HepG2 (cell line): ENCODE measurements around the gene PLXND1. TPM values are rescaled to one million over a fixed set of nuclear protein-coding genes. Genes with fewer than 3 reads are reported as not detected.

Source experiments
- ARNT ChIP-seq: fragments of 450-650 bp; IDR thresholded peaks from 2 replicates; pipeline ENCODE4 v1.6.1; 2017
- ELF4 ChIP-seq: sonication (generic); formaldehyde crosslinking; IDR thresholded peaks from 2 replicates; pipeline ENCODE4 v1.5.0; 2020; ENCODE audit warnings: missing genetic modification reagents, mild to moderate bottlenecking, moderate library complexity, borderline replicate concordance
- KAT2B ChIP-seq: fragments of 150-350 bp; IDR thresholded peaks from 2 replicates; pipeline ENCODE4 v1.6.1; 2014; ENCODE audit warnings: low read depth, low read length, borderline replicate concordance
- LCORL ChIP-seq, 2 experiments: fragments of 450-650 bp in 1 of 2; sonication (generic) in 1 of 2; formaldehyde crosslinking in 1 of 2; IDR thresholded peaks; 2 replicates each; pipeline versions ENCODE4 v1.5.0 to v1.6.1; 2017 to 2020; ENCODE audit warnings: antibody characterized with exemption in 1 of 2, missing genetic modification reagents in 1 of 2
- MAFF ChIP-seq: IDR thresholded peaks from 2 replicates; pipeline ENCODE4 v1.6.1; 2011; ENCODE audit warnings: low read depth, low read length, improper control_type of control experiment
- MBNL3 ChIP-seq: fragments of 250-450 bp; sonication (Bioruptor Pico); conservative IDR thresholded peaks from 2 replicates; pipeline ENCODE4 v1.8.0; 2022; ENCODE audit warnings: mild to moderate bottlenecking, inconsistent platforms
- NR3C1 ChIP-seq: sonication (generic); formaldehyde crosslinking; IDR thresholded peaks from 2 replicates; pipeline ENCODE4 v1.4.0; 2020; ENCODE audit warnings: missing genetic modification reagents
- PCBP1 ChIP-seq: fragments of 200-400 bp; formaldehyde crosslinking; IDR thresholded peaks from 2 replicates; pipeline ENCODE4 v1.6.1; 2017; ENCODE audit warnings: mild to moderate bottlenecking, low read depth, low read length, borderline replicate concordance
- SNAI1 ChIP-seq: sonication (generic); formaldehyde crosslinking; IDR thresholded peaks from 2 replicates; pipeline ENCODE4 v1.5.0; 2020; ENCODE audit warnings: mild to moderate bottlenecking, missing genetic modification reagents, borderline replicate concordance
- ZMYM2 ChIP-seq: sonication (generic); formaldehyde crosslinking; IDR thresholded peaks from 2 replicates; pipeline ENCODE4 v1.8.0; 2022; ENCODE audit warnings: mild to moderate bottlenecking, missing genetic modification reagents
- ZNF484 ChIP-seq: sonication (generic); formaldehyde crosslinking; IDR thresholded peaks from 2 replicates; pipeline ENCODE4 v1.5.1; 2020; ENCODE audit warnings: mild to moderate bottlenecking, low read depth, missing genetic modification reagents, borderline replicate concordance
- ZNF556 ChIP-seq: sonication (generic); formaldehyde crosslinking; IDR thresholded peaks from 2 replicates; pipeline ENCODE4 v1.4.0; 2020; ENCODE audit warnings: mild to moderate bottlenecking, missing genetic modification reagents, borderline replicate concordance
- ZNF572 ChIP-seq: sonication (generic); formaldehyde crosslinking; IDR thresholded peaks from 2 replicates; pipeline ENCODE4 v1.5.1; 2020; ENCODE audit warnings: mild to moderate bottlenecking, missing genetic modification reagents
- ZNF619 ChIP-seq: sonication (generic); formaldehyde crosslinking; IDR thresholded peaks from 2 replicates; pipeline ENCODE4 v1.4.0; 2020; ENCODE audit warnings: mild to moderate bottlenecking, missing genetic modification reagents
- polyA plus RNA-seq, 8 experiments: library from polyadenylated mRNA; depleted of rRNA in 3 of 8; stranded (reverse) in 7 of 8; unstranded in 1 of 8; fragments of >200 nt; fragmentation: Illumina TruSeq in 4 of 8; extraction: Trizol in 4 of 8; gene quantifications; 2 replicates each; pipeline versions ENCODE4 v1.2.1 to v1.2.3, GENCODE V29; 2011 to 2016; ENCODE audit warnings: low read depth in 4 of 8, missing spikeins in 1 of 8, mixed read lengths in 1 of 8; ENCODE audit not compliant: insufficient read depth in 1 of 8
- total RNA-seq, 5 experiments: library from RNA; depleted of rRNA; stranded (reverse); fragments of >200 nt; fragmentation: Illumina TruSeq; extraction: Trizol; gene quantifications; 2 replicates each; pipeline ENCODE4 v1.2.3, GENCODE V29; 2016; ENCODE audit warnings: low read depth in 1 of 5
- TF ChIP-seq, protein P1 (sequence below): IDR thresholded peaks from 2 replicates; pipeline ENCODE4 v1.6.1; 2012; ENCODE audit warnings: low read length, improper control_type of control experiment
- TF ChIP-seq, protein P2 (sequence below): fragments of 450-650 bp; IDR thresholded peaks from 2 replicates; pipeline ENCODE4 v1.6.1; 2017; ENCODE audit warnings: mild to moderate bottlenecking
- TF ChIP-seq, protein P3 (sequence below): sonication (generic); formaldehyde crosslinking; IDR thresholded peaks from 2 replicates; pipeline ENCODE4 v1.4.0; 2020; ENCODE audit warnings: missing genetic modification reagents, borderline replicate concordance

The PLXND1 gene
- total and polyA plus RNA-seq, 2 of the 13 experiments (the other 11 are each of a cell fraction or from before 2014, with no cell fraction given): 15.9 to 42.0 TPM

DNA sequence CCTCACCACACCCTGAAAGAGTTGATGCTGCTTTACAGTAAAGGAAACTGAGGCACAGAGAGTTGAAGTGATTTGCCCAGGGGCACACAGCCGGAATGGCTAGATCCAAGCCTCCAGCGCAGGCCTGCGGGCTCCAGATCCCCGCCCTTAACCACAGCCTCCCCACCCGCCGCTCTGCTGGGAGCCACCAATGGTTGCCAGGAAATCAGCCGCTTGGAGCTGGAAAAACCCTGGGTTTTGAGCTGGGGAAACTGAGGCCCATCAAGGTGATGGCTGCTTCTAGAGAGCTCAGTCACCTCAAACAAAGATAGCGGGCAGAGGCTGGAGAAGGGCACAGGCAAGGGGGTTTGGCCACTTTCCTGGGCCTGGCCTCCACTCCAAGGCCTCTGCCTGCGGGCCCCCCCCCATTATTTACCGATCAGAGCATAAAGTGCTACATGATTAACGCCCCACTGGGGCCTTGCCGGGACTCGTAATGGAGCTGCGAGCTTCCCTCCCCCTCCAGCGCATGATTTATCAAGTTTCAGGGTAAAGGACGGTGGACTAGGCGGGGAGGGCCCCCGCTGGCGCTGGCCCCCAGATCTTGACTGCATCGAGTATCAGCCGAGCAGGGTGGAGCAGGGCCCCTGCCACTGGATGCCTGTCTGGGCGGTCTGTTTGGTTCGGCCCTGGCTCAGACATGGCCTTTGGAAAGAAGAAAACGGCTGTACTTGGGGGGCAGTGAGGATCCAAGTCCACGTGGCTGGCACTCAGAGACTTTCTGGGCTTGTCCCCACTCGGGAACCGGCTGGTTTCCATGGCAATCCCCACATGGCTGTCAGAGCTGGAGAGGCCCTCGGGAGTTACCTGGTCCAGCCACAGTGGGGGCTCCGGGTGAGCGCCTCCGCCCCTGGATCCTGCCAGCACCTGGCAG is 9.1 kb downstream of the PLXND1 start (continued):
- TF ChIP-seq SNAI1 (no peak), KAT2B (no peak), ZNF619 (CRISPR knock-in tag) (no peak), ZMYM2 (CRISPR knock-in tag) (no peak), ZNF556 (no peak), LCORL (IDR thresholded peaks at IDR 0.05) (no peak), LCORL (CRISPR knock-in tag; IDR thresholded peaks at IDR 0.05) (0 out of 2 replicates have a peak, but pooled peaks have one; percentile 29), ELF4 (CRISPR knock-in tag) (no peak), ARNT (no peak), MAFF (no peak), NR3C1 (CRISPR knock-in tag) (no peak), ZNF484 (CRISPR knock-in tag) (no peak), MBNL3 (CRISPR knock-in tag) (no peak), ZNF572 (CRISPR knock-in tag) (no peak), PCBP1 (no peak)
- TF ChIP-seq, protein P1, sequence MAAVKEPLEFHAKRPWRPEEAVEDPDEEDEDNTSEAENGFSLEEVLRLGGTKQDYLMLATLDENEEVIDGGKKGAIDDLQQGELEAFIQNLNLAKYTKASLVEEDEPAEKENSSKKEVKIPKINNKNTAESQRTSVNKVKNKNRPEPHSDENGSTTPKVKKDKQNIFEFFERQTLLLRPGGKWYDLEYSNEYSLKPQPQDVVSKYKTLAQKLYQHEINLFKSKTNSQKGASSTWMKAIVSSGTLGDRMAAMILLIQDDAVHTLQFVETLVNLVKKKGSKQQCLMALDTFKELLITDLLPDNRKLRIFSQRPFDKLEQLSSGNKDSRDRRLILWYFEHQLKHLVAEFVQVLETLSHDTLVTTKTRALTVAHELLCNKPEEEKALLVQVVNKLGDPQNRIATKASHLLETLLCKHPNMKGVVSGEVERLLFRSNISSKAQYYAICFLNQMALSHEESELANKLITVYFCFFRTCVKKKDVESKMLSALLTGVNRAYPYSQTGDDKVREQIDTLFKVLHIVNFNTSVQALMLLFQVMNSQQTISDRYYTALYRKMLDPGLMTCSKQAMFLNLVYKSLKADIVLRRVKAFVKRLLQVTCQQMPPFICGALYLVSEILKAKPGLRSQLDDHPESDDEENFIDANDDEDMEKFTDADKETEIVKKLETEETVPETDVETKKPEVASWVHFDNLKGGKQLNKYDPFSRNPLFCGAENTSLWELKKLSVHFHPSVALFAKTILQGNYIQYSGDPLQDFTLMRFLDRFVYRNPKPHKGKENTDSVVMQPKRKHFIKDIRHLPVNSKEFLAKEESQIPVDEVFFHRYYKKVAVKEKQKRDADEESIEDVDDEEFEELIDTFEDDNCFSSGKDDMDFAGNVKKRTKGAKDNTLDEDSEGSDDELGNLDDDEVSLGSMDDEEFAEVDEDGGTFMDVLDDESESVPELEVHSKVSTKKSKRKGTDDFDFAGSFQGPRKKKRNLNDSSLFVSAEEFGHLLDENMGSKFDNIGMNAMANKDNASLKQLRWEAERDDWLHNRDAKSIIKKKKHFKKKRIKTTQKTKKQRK: no peak
- TF ChIP-seq, protein P2, sequence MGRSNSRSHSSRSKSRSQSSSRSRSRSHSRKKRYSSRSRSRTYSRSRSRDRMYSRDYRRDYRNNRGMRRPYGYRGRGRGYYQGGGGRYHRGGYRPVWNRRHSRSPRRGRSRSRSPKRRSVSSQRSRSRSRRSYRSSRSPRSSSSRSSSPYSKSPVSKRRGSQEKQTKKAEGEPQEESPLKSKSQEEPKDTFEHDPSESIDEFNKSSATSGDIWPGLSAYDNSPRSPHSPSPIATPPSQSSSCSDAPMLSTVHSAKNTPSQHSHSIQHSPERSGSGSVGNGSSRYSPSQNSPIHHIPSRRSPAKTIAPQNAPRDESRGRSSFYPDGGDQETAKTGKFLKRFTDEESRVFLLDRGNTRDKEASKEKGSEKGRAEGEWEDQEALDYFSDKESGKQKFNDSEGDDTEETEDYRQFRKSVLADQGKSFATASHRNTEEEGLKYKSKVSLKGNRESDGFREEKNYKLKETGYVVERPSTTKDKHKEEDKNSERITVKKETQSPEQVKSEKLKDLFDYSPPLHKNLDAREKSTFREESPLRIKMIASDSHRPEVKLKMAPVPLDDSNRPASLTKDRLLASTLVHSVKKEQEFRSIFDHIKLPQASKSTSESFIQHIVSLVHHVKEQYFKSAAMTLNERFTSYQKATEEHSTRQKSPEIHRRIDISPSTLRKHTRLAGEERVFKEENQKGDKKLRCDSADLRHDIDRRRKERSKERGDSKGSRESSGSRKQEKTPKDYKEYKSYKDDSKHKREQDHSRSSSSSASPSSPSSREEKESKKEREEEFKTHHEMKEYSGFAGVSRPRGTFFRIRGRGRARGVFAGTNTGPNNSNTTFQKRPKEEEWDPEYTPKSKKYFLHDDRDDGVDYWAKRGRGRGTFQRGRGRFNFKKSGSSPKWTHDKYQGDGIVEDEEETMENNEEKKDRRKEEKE: no peak
- TF ChIP-seq, protein P3, sequence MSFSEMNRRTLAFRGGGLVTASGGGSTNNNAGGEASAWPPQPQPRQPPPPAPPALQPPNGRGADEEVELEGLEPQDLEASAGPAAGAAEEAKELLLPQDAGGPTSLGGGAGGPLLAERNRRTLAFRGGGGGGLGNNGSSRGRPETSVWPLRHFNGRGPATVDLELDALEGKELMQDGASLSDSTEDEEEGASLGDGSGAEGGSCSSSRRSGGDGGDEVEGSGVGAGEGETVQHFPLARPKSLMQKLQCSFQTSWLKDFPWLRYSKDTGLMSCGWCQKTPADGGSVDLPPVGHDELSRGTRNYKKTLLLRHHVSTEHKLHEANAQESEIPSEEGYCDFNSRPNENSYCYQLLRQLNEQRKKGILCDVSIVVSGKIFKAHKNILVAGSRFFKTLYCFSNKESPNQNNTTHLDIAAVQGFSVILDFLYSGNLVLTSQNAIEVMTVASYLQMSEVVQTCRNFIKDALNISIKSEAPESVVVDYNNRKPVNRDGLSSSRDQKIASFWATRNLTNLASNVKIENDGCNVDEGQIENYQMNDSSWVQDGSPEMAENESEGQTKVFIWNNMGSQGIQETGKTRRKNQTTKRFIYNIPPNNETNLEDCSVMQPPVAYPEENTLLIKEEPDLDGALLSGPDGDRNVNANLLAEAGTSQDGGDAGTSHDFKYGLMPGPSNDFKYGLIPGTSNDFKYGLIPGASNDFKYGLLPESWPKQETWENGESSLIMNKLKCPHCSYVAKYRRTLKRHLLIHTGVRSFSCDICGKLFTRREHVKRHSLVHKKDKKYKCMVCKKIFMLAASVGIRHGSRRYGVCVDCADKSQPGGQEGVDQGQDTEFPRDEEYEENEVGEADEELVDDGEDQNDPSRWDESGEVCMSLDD (CRISPR knock-in tag): no peak
